Astrocyte (in vitro differentiated cells and primary cell): ENCODE results near the gene EPHA2. TPM values are rescaled to one million over a fixed set of nuclear protein-coding genes. Genes with fewer than 3 reads are reported as not detected.

Source experiments
- DNase-seq: peaks from one replicate; pipeline ENCODE4 v3.0.0-alpha.2; 2010; ENCODE audit warnings: low read depth
- FAIRE-seq: peaks from 2 replicates; lab custom pipeline; 2011; peaks lifted over from hg19 to GRCh38; lab: Jason Lieb, UNC
- H2AFZ ChIP-seq: 2 replicates; pipeline ENCODE4 v1.6.0; 2012; ENCODE audit warnings: low read depth, low read length, inconsistent platforms
- H3K27ac ChIP-seq: 2 replicates; pipeline ENCODE4 v1.5.1; 2011; ENCODE audit warnings: low read depth, low read length, inconsistent platforms
- H3K27me3 ChIP-seq: 2 replicates; pipeline ENCODE4 v1.6.0; 2011; ENCODE audit warnings: low read length, inconsistent platforms; ENCODE audit not compliant: insufficient read depth
- H3K36me3 ChIP-seq: 2 replicates; pipeline ENCODE4 v1.5.1; 2011; ENCODE audit warnings: low read length, inconsistent platforms; ENCODE audit not compliant: insufficient read depth
- H3K4me1 ChIP-seq: 2 replicates; pipeline ENCODE4 v1.5.1; 2011; ENCODE audit warnings: low read length, inconsistent platforms; ENCODE audit not compliant: insufficient read depth
- H3K4me2 ChIP-seq: 2 replicates; pipeline ENCODE4 v1.6.0; 2012; ENCODE audit warnings: low read length, inconsistent platforms
- H3K4me3 ChIP-seq: 2 replicates; pipeline ENCODE4 v1.5.1; 2011; ENCODE audit warnings: low read depth, mild to moderate bottlenecking, low read length, inconsistent platforms; ENCODE audit not compliant: insufficient read depth
- H3K79me2 ChIP-seq: 2 replicates; pipeline ENCODE4 v1.6.0; 2012; ENCODE audit warnings: mild to moderate bottlenecking, low read length, inconsistent platforms; ENCODE audit not compliant: insufficient read depth
- H3K9ac ChIP-seq: 2 replicates; pipeline ENCODE4 v1.6.0; 2012; ENCODE audit warnings: mild to moderate bottlenecking, low read length, inconsistent platforms
- H3K9me3 ChIP-seq: 2 replicates; pipeline ENCODE4 v1.5.1; 2012; ENCODE audit warnings: low read depth, mild to moderate bottlenecking, low read length, inconsistent platforms; ENCODE audit not compliant: insufficient read depth
- H4K20me1 ChIP-seq: 2 replicates; pipeline ENCODE4 v1.6.0; 2012; ENCODE audit warnings: low read length, inconsistent platforms; ENCODE audit not compliant: insufficient read depth
- H3K27ac Mint-ChIP-seq: one replicate; pipeline ENCODE4 v1.8.0; 2021; ENCODE audit warnings: mild to moderate bottlenecking, mixed read lengths; ENCODE audit not compliant: unreplicated experiment
- H3K27me3 Mint-ChIP-seq: one replicate; pipeline ENCODE4 v1.8.0; 2021; ENCODE audit warnings: low read depth, mixed read lengths; ENCODE audit not compliant: unreplicated experiment
- H3K36me3 Mint-ChIP-seq: one replicate; pipeline ENCODE4 v1.8.0; 2021; ENCODE audit warnings: low read depth, mixed read lengths; ENCODE audit not compliant: unreplicated experiment
- H3K4me1 Mint-ChIP-seq: one replicate; pipeline ENCODE4 v1.8.0; 2021; ENCODE audit warnings: low read depth, mixed read lengths; ENCODE audit not compliant: unreplicated experiment
- H3K4me3 Mint-ChIP-seq: one replicate; pipeline ENCODE4 v1.8.0; 2021; ENCODE audit warnings: mild to moderate bottlenecking, moderate library complexity, mixed read lengths; ENCODE audit not compliant: unreplicated experiment
- H3K9me3 Mint-ChIP-seq: one replicate; pipeline ENCODE4 v1.8.0; 2021; ENCODE audit warnings: mild to moderate bottlenecking, mixed read lengths; ENCODE audit not compliant: unreplicated experiment
- EZH2 ChIP-seq: IDR thresholded peaks from 2 replicates; pipeline ENCODE4 v1.6.1; 2012; ENCODE audit warnings: mild to moderate bottlenecking, low read length, inconsistent platforms; ENCODE audit not compliant: insufficient read depth
- total RNA-seq: library from RNA; stranded (reverse); gene quantifications from 2 replicates; pipeline ENCODE4 v1.2.1, GENCODE V29; 2021
- TF ChIP-seq, protein P1 (sequence below): IDR thresholded peaks from 2 replicates; pipeline ENCODE4 v1.5.1; 2011; ENCODE audit warnings: low read depth, mild to moderate bottlenecking, inconsistent platforms, low read length, moderate library complexity; ENCODE audit not compliant: insufficient read depth

Gene EPHA2
- total RNA-seq, 1 donor from 2014 or later, result 140 TPM

DNA sequence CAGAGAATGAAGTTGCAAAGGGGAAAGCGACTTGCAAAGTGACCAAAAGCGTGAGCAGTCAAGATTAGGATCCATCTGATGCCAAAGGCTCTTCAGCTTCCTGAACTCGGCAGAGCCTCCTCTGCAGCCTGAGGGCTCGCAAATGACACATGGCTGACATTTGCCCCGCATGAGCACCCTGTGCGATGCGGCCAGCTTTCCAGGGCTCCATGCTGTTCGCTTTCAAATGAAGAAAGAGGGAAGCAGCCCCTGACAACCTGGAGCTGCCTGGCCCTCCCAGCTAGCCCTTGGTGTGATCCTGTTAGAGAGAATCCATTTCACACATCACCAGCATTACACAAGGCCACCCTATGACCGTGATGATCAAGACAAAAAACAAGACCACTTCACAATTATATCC lies 62.3 kb downstream of the EPHA2 start:
- Mint-ChIP-seq H3K4me3 (no peak overlapping the region), H3K27me3 (peaks cover 41% of the 10 kb centered on the region), H3K36me3 (no peaks in the 10 kb centered on the region), H3K9me3 (no peaks in the 10 kb centered on the region), H3K27ac (no peak overlapping the region), H3K4me1 (peaks cover 3% of the 10 kb centered on the region)
- Histone ChIP-seq H3K4me3 (no peak overlapping the region), H3K4me1 (peaks cover 11% of the 10 kb centered on the region), H3K79me2 (no peaks in the 10 kb centered on the region), H3K4me2 (no peak overlapping the region), H3K27ac (no peak overlapping the region), H4K20me1 (no peaks in the 10 kb centered on the region), H3K36me3 (no peaks in the 10 kb centered on the region), H3K9me3 (no peaks in the 10 kb centered on the region), H2AFZ (no peak overlapping the region), H3K9ac (no peak overlapping the region), H3K27me3 (peaks cover 5% of the 10 kb centered on the region)
- FAIRE-seq, result no peak
- no peak for TF ChIP-seq EZH2
- TF ChIP-seq, protein P1, sequence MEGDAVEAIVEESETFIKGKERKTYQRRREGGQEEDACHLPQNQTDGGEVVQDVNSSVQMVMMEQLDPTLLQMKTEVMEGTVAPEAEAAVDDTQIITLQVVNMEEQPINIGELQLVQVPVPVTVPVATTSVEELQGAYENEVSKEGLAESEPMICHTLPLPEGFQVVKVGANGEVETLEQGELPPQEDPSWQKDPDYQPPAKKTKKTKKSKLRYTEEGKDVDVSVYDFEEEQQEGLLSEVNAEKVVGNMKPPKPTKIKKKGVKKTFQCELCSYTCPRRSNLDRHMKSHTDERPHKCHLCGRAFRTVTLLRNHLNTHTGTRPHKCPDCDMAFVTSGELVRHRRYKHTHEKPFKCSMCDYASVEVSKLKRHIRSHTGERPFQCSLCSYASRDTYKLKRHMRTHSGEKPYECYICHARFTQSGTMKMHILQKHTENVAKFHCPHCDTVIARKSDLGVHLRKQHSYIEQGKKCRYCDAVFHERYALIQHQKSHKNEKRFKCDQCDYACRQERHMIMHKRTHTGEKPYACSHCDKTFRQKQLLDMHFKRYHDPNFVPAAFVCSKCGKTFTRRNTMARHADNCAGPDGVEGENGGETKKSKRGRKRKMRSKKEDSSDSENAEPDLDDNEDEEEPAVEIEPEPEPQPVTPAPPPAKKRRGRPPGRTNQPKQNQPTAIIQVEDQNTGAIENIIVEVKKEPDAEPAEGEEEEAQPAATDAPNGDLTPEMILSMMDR, result no peak
- no peak for DNase-seq

DNA sequence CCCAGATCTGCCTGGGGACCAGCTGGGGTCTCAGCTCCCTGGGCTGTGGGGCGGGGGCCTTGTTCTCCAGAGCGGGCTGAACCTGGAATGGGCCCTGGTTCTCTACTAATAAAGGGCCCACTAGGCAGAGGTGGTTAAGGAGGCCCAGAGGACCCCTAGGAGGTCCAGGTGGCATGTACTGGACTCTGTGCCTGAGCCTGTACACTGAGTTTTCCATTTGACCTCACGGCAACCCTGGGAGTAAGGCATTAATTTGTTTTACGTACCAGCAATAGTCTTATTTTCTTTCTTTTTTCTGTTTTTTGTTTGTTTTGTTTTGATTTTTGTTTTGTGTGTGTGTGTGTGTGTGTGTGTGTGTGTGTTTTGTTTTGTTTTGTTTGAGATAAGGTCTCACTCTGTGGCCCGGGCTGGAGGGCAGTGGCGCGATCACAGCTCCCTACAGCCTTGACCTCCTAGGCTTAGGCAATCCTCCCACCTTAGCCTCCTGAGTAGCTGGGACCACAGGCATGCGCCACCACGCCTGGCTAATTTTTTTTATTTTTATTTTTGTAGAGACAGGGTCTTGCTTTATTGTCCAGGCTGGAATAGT lies 62.9 kb downstream of the EPHA2 start:
- Mint-ChIP-seq H3K36me3 (no peaks in the 10 kb centered on the region), H3K9me3 (no peaks in the 10 kb centered on the region), H3K27ac (no peak overlapping the region), H3K27me3 (peaks cover 41% of the 10 kb centered on the region), H3K4me3 (no peak overlapping the region), H3K4me1 (peaks cover 3% of the 10 kb centered on the region)
- no peak for DNase-seq
- H3K9me3 ChIP-seq, result no peaks in the 10 kb centered on the region
- H3K27ac ChIP-seq, result no peak overlapping the region
- TF ChIP-seq, protein P1, result no peak
- TF ChIP-seq EZH2, result no peak
- peaks cover 5% of the 10 kb centered on the region for H3K27me3 ChIP-seq
- H3K36me3 ChIP-seq, result no peaks in the 10 kb centered on the region
- no peaks in the 10 kb centered on the region for H4K20me1 ChIP-seq
- H2AFZ ChIP-seq, result no peak overlapping the region
- H3K9ac ChIP-seq, result no peak overlapping the region
- H3K4me1 ChIP-seq, result peaks cover 16% of the 10 kb centered on the region
- H3K79me2 ChIP-seq, result no peaks in the 10 kb centered on the region
- H3K4me2 ChIP-seq, result no peak overlapping the region
- FAIRE-seq, result no peak
- no peak overlapping the region for H3K4me3 ChIP-seq
